Activated T-helper 9 cell treated with anti-CD3 and anti-CD28 coated beads, Interleukin-2, amount 50 U/mL, for 16 hours (primary cell): Measurements from ENCODE around the gene ABI3.
"Not testable (repeated sequence)": the region's sequence is repeated elsewhere in the genome, so short reads cannot be mapped to it uniquely, and the experiment has no call there.

Experiments
- DNase-seq: peaks from one replicate; pipeline ENCODE4 v3.0.0-alpha.2; 2020; ENCODE audit warnings: low read depth

The ABI3 gene, protein sequence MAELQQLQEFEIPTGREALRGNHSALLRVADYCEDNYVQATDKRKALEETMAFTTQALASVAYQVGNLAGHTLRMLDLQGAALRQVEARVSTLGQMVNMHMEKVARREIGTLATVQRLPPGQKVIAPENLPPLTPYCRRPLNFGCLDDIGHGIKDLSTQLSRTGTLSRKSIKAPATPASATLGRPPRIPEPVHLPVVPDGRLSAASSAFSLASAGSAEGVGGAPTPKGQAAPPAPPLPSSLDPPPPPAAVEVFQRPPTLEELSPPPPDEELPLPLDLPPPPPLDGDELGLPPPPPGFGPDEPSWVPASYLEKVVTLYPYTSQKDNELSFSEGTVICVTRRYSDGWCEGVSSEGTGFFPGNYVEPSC

GRCh38 chr17:49210158-49211029, at the start of gene ABI3, which contains the start of gene GNGT2:
ABI3 (plus strand) TSS chr17:49210707; CDS start chr17:49210725, 18 bp downstream.
GNGT2 (minus strand) TSS chr17:49210574; CDS start chr17:49207422, 3,152 bp downstream.
- no peak for DNase-seq

GRCh38 chr17:49162866-49163265, 47.6 kb upstream of the ABI3 start:
- no peak for DNase-seq

GRCh38 chr17:49165143-49165542, 45.4 kb upstream of the ABI3 start:
- DNase-seq, result no peak

- no peak for DNase-seq
Observed at GRCh38 chr17:49168706-49169105, 41.8 kb upstream of the ABI3 start.

DNA sequence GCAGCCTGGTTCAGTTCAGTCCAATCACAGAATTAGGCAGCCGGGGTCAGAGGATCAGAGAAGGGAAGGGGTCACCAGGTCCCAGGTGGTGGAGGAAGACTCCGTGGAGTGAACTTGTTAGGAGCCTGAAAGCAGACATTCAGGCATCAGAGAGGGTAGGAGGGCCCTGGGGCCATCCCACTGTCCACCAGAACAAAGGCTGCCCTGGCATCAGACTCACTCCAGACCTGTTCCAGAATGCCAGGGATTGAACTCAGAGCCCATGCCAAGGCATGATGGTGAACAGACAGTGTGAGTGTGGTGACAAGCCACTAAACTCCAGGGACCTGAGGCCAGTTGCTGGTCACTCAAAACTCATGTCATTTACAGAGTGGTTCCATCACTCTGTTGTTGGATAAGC, 40.3 kb upstream of the ABI3 start:
- no peak for DNase-seq

GRCh38 chr17:49170711-49171110, 39.8 kb upstream of the ABI3 start:
- DNase-seq, result not testable (repeated sequence)

DNA sequence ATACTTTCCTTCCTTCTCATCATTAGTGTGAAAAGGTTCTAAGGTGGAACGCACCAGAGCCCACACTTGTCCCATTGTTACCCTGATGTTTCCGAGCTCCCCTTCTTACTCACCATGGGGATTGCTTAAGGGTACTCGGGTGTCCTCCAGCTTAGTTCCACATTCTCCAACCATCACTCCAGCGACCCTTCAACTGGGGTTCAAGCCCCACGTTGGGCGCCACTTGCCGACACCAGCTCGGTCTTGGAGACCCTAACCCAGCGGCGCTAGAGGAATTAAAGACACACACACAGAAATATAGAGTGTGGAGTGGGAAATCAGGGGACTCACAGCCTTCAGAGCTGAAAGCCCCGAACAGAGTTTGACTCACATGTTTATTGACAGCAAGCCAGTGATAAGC, 34.5 kb upstream of the ABI3 start:
- not testable (repeated sequence) for DNase-seq

DNA sequence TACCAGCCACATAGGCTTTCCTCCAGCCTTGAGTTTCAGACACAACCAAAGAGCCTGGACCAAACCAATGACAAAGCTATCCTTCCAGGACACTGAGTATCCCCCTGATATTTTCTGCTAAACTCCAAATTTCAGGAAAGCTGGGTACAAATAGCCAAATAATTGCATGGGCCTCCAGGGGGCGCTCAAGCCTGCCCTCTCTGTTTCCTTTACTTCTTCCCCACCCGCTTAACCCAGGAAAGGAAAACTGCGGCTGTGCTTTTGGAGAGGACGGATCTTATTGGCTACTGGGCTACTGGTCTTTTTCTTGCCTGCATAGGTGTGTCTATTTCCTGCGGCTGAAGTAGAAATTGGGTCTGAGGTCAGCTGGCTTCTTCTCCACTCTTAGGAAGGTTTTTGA, 30.2 kb upstream of the ABI3 start:
- DNase-seq, result peak; percentile 42

- no peak for DNase-seq
Observed at GRCh38 chr17:49180998-49181635, 29.4 kb upstream of the ABI3 start.

DNA sequence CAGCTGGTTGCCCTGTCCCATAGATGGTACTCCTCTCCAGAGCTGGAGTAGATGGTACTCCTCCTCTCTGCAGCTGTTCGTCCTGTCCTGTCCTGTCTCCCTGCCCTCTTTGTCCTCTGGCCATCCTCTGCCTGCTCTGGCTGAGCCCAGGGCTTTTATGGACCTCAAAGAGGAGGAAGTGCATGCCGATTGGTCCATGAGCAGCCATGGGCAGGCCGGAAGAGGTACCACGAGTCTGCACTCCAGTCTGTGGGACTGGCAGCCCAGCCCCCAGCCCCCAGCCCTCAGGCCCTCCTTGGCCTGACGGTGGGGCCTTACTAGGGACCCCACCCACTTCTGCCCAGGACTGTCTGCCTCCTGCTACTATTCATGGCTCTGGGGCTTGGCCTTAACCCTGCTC, 27.2 kb upstream of the ABI3 start:
- no peak for DNase-seq

- DNase-seq, result no peak
Observed at GRCh38 chr17:49183801-49184200, 26.7 kb upstream of the ABI3 start.

DNA sequence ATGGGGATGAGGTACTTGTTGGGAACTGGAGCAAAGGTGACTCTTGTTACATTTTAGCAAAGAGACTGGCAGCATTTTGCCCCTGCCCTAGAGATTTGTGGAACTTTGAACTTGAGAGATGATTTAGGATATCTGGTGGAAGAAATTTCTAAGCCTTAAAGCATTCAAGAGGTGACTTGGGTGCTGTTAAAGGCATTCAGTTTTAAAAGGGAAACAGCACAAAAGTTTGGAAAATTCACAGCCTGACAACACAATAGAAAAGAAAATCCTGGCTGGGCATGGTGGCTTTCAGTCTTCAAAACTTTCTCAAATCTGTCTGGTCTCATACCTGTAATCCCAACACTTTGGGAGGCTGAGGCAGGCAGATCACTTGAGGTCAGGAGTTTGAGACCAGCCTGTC, 26.0 kb upstream of the ABI3 start:
- DNase-seq, result not testable (repeated sequence)

- not testable (repeated sequence) for DNase-seq
Observed at GRCh38 chr17:49185381-49185780, 25.1 kb upstream of the ABI3 start.

DNA sequence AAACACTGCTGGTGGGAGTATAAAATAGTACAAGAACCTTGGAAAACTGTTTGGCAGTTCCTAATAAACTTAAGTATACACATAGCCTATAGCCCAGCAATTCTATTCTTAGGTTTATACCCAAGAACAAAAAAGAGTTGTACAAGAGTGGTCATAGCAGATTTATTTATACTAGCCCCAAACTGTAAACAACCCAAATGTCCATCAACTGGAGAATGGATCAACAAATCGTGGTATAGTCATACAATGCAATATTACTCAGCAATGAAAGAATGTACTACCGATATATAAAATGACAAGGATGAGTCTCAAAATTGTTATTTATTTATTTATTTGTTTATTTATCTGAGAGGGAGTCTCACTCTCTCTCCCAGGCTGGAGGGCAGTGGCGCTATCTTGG, 23.2 kb upstream of the ABI3 start:
- no peak for DNase-seq

DNA sequence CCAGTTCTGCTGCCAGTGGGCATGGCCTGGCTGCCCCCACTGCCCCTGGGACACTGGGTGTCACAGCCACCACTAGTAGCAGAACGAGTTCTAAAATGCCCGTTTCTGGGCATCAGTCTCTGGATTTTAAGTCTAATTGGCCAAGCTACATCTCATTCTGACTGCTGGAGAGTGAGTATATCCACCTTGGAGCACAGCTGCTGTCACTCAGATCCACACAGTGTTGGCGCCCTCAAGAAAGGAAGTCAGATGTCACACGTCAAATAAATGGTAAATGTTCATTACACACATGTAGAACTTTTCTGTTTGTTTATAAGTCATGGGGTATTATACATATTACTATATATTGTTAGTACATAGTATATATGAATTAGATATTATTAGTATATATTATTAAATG, 19.6 kb upstream of the ABI3 start:
- no peak for DNase-seq

- no peak for DNase-seq
Observed at GRCh38 chr17:49191409-49191916, 19.0 kb upstream of the ABI3 start.

GRCh38 chr17:49191917-49192741, 18.4 kb upstream of the ABI3 start:
- DNase-seq, result peak; percentile 88

GRCh38 chr17:49193513-49194296, 16.8 kb upstream of the ABI3 start:
- no peak for DNase-seq

DNA sequence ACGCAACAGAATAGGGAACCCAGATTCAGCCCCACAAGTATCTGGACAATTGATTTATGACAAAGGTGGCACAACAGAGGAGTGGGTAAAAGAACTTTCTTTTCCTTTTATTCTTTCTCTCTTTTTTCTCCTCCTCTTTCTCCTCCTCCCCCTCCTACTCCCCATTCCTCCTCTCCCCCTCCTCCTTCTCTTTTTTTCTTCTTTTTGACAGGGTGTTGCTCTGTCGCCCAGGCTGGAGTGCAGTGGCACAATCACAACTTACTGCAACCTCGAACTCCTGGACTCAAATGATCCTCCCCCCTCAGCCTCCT, 16.3 kb upstream of the ABI3 start:
- no peak for DNase-seq

DNA sequence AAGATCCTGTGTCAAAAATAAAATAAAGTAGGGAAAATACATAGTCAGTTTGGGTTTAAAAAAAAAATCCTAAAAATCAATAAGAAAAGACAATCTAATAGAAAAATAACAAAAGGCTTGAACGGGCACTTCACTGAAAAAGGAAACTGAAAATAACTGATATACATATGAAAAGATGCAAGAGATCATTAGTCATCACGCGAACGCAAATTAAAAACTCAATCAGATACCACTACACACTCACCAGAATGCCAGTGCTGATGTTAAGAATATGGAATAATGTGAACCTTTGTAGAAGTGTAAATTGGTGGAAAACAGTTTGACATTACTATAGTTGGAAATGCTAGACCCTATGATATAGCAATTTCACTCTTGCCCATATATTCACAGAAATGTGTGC, 14.8 kb upstream of the ABI3 start:
- DNase-seq, result no peak

GRCh38 chr17:49196520-49196919, 14.0 kb upstream of the ABI3 start:
- no peak for DNase-seq
